Endothelial cell of umbilical vein (primary cell): ENCODE measurements around the gene SARNP. TPM values are rescaled to one million over a fixed set of nuclear protein-coding genes. Genes with fewer than 3 reads are reported as not detected.
"Not testable (repeated sequence)": the region's sequence is repeated elsewhere in the genome, so short reads cannot be mapped to it uniquely, and the experiment has no call there.

Experiments used
- Bru-seq: library from RNA; stranded (reverse); fragments of 400-500 nt; gene quantifications from one replicate; lab custom pipeline; 2021; lab: Mats Ljungman, UMichigan
- BruChase-seq, 2 experiments: library from RNA; stranded (reverse); fragments of 400-500 nt; gene quantifications; one replicate each; lab custom pipeline; 2021; lab: Mats Ljungman, UMichigan
- BruUV-seq: library from RNA; stranded (reverse); fragments of 400-500 nt; replicated peaks from 2 replicates; lab custom pipeline; 2021; lab: Mats Ljungman, UMichigan
- CTCF ChIA-PET: fragments of 300-600, 350-600 bp; sonication (Branson Sonifier 250); formaldehyde crosslinking; loops from one replicate; lab custom pipeline; 2021; ENCODE audit warnings: antibody characterized with exemption, inconsistent platforms; lab: Charles Lee
- POLR2A ChIA-PET: fragments of 300-600, 350-600 bp; sonication (Branson Sonifier 250); formaldehyde crosslinking; loops from one replicate; lab custom pipeline; 2021; ENCODE audit warnings: antibody characterized with exemption, inconsistent platforms; lab: Charles Lee
- DNase-seq: peaks from one replicate; pipeline ENCODE4 v3.0.0-alpha.2; 2011; ENCODE audit warnings: low read depth, low spot score
- FAIRE-seq: peaks from 2 replicates; lab custom pipeline; 2011; peaks lifted over from hg19 to GRCh38; lab: Jason Lieb, UNC
- H2AFZ ChIP-seq: 2 replicates; pipeline ENCODE4 v1.6.0; 2012; ENCODE audit warnings: low read depth, low read length, control low read depth, inconsistent platforms
- H3K27ac ChIP-seq: 2 replicates; pipeline ENCODE4 v1.5.1; 2011; ENCODE audit warnings: low read depth, mild to moderate bottlenecking, control low read depth, low read length, moderate library complexity; ENCODE audit not compliant: insufficient read depth
- H3K27me3 ChIP-seq, 2 experiments: 2 replicates each; pipeline versions ENCODE4 v1.6.0 to v1.6.1; 2011; ENCODE audit warnings: low read length in 2 of 2, mixed read lengths in 1 of 2; ENCODE audit not compliant: control insufficient read depth in 2 of 2, insufficient read depth in 2 of 2
- H3K36me3 ChIP-seq, 2 experiments: 2 replicates in 1 of 2; 3 replicates in 1 of 2; pipeline ENCODE4 v1.5.1; 2011; ENCODE audit warnings: low read length in 2 of 2, mild to moderate bottlenecking in 1 of 2, moderate library complexity in 1 of 2; ENCODE audit not compliant: control insufficient read depth in 2 of 2, insufficient read depth in 2 of 2; ENCODE audit errors: extremely low read depth in 1 of 2
- H3K4me1 ChIP-seq: 3 replicates; pipeline ENCODE4 v1.5.1; 2011; ENCODE audit warnings: mild to moderate bottlenecking, low read length; ENCODE audit not compliant: control insufficient read depth, insufficient read depth; ENCODE audit errors: extremely low read depth
- H3K4me2 ChIP-seq: 2 replicates; pipeline ENCODE4 v1.6.1; 2011; ENCODE audit warnings: low read length, control low read depth, mixed read lengths; ENCODE audit not compliant: insufficient read depth
- H3K4me3 ChIP-seq, 3 experiments: fragments of 200-600 bp in 1 of 3; sonication (generic), shearing (Covaris generic) in 1 of 3; replicated peaks in 1 of 3; 2 replicates each; pipeline ENCODE4 v1.5.1; 2011 to 2016; ENCODE audit warnings: control low read depth in 3 of 3, low read length in 3 of 3, mild to moderate bottlenecking in 2 of 3, inconsistent platforms in 1 of 3, low read depth in 1 of 3, moderate library complexity in 1 of 3; ENCODE audit not compliant: insufficient read depth in 1 of 3
- H3K79me2 ChIP-seq: 2 replicates; pipeline ENCODE4 v1.6.0; 2012; ENCODE audit warnings: low read length, inconsistent platforms; ENCODE audit not compliant: control insufficient read depth, insufficient read depth
- H3K9ac ChIP-seq: replicated peaks from 2 replicates; pipeline ENCODE3; 2011; ENCODE audit warnings: low read length, control low read depth; ENCODE audit not compliant: insufficient read depth; ENCODE audit errors: extremely low read depth
- H3K9me1 ChIP-seq: replicated peaks from 3 replicates; pipeline ENCODE4 v1.6.0; 2011; ENCODE audit warnings: mild to moderate bottlenecking, low read length; ENCODE audit not compliant: control insufficient read depth, insufficient read depth; ENCODE audit errors: extremely low read depth
- H3K9me3 ChIP-seq: replicated peaks from 2 replicates; pipeline ENCODE4 v1.5.1; 2012; ENCODE audit warnings: low read length, inconsistent platforms; ENCODE audit not compliant: control insufficient read depth, insufficient read depth
- H4K20me1 ChIP-seq: replicated peaks from 2 replicates; pipeline ENCODE3; 2011; ENCODE audit warnings: mild to moderate bottlenecking, low read length; ENCODE audit not compliant: control insufficient read depth, insufficient read depth; ENCODE audit errors: extremely low read depth
- EZH2 ChIP-seq: IDR thresholded peaks from 2 replicates; pipeline ENCODE4 v1.6.1; 2012; ENCODE audit warnings: borderline replicate concordance, low read depth, mild to moderate bottlenecking, moderate library complexity, low read length, inconsistent platforms; ENCODE audit not compliant: severe bottlenecking
- GATA2 ChIP-seq: IDR thresholded peaks from 2 replicates; pipeline ENCODE4 v1.7.0; 2011; ENCODE audit warnings: low read depth, mild to moderate bottlenecking, moderate library complexity, mixed read lengths, low read length; ENCODE audit not compliant: insufficient read length, insufficient read depth
- JUN ChIP-seq: IDR thresholded peaks from 2 replicates; pipeline ENCODE4 v1.6.1; 2011; ENCODE audit warnings: borderline replicate concordance, low read depth; ENCODE audit not compliant: insufficient read length, insufficient read depth
- MYC ChIP-seq: IDR thresholded peaks from one replicate; pipeline ENCODE4 v1.6.1; 2011; ENCODE audit warnings: mild to moderate bottlenecking, low read depth, low read length
- POLR2A ChIP-seq: IDR thresholded peaks from 2 replicates; pipeline ENCODE4 v1.6.1; 2012; ENCODE audit warnings: low read depth, mild to moderate bottlenecking, control low read depth, low read length
- POLR2AphosphoS5 ChIP-seq: IDR thresholded peaks from 2 replicates; pipeline ENCODE4 v1.6.1; 2012; ENCODE audit warnings: low read depth, mild to moderate bottlenecking, control low read depth, low read length, moderate library complexity; ENCODE audit not compliant: insufficient read depth
- dilution Hi-C: fragments of 300-500 bp; cut with MboI; formaldehyde crosslinking; loops from one replicate; pipeline ENCODE4 v1.15.0; 2019; ENCODE audit warnings: low sequenced_read_pairs; ENCODE audit not compliant: extremely low pct_ligation_motif_present
- intact Hi-C: fragments of 100-400 bp; cut with micrococcal nuclease; formaldehyde crosslinking; loops from one replicate; pipeline ENCODE4 v1.10.0; 2022
- long read RNA-seq: library from polyadenylated mRNA; stranded (forward); transcript quantifications from one replicate; pipeline ENCODE4 v2.0.0, GENCODE V29; 2021
- polyA minus RNA-seq, 3 experiments: library from RNA; depleted of rRNA, polyadenylated mRNA; stranded (reverse); fragments of >200 nt; gene quantifications; 1 replicate in 1 of 3; 2 replicates in 2 of 3; pipeline ENCODE4 v1.2.3, GENCODE V29; 2011
- polyA plus RNA-seq, 4 experiments: library from polyadenylated mRNA; depleted of rRNA in 3 of 4; stranded (reverse) in 3 of 4; unstranded in 1 of 4; fragments of >200 nt; gene quantifications; 2 replicates each; pipeline versions ENCODE4 v1.2.1 to v1.2.3, GENCODE V29; 2011 to 2012; ENCODE audit warnings: missing spikeins in 1 of 4
- total RNA-seq: library from RNA; stranded (reverse); gene quantifications from 2 replicates; pipeline ENCODE4 v1.2.3, GENCODE V29; 2021
- TF ChIP-seq, protein P1 (sequence below): IDR thresholded peaks from 2 replicates; pipeline ENCODE4 v1.6.1; 2011; ENCODE audit not compliant: insufficient read depth, insufficient read length
- TF ChIP-seq, protein P2 (sequence below), 2 donors: IDR thresholded peaks; 1 replicate in 1 of 2; 2 replicates in 1 of 2; pipeline ENCODE4 v1.5.1; 2011; ENCODE audit warnings: low read length in 2 of 2, mild to moderate bottlenecking in 2 of 2, moderate library complexity in 2 of 2, control low read depth in 1 of 2, inconsistent platforms in 1 of 2, low read depth in 1 of 2; ENCODE audit not compliant: insufficient read depth in 1 of 2; ENCODE audit errors: extremely low read depth in 1 of 2

SARNP gene, protein sequence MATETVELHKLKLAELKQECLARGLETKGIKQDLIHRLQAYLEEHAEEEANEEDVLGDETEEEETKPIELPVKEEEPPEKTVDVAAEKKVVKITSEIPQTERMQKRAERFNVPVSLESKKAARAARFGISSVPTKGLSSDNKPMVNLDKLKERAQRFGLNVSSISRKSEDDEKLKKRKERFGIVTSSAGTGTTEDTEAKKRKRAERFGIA
- 88.1 and 101 TPM in 2 replicates for total RNA-seq
- polyA plus RNA-seq = 101 and 108 TPM in 2 replicates
- 113 and 114 TPM in 2 replicates for polyA plus RNA-seq (2011; cell fraction: cytosol; rRNA removed)
- polyA plus RNA-seq (2011; cell fraction: nucleus; rRNA removed) = 57.2 and 74.4 TPM in 2 replicates
- polyA plus RNA-seq (2012) = 139 and 163 TPM in 2 replicates
- 45.1 and 56.5 TPM in 2 replicates for polyA minus RNA-seq
- polyA minus RNA-seq (2011; cell fraction: cytosol; rRNA and poly(A)+ RNA removed) = 22.4 TPM
- polyA minus RNA-seq (2011; cell fraction: nucleus; rRNA and poly(A)+ RNA removed) = 25.4 and 37.1 TPM in 2 replicates
- Bru-seq, nascent RNA = percentile 92 among the genes with signal in this experiment
- BruChase-seq, experiment 1, labeled RNA remaining after a 6-hour chase = percentile 96 among the genes with signal in this experiment
- BruChase-seq, experiment 2, labeled RNA remaining after a 2-hour chase = percentile 88 among the genes with signal in this experiment
- long read RNA-seq, transcript SARNP-201 (11 exons, 926 nt) = major isoform, 257 of 309 reads
- long read RNA-seq, transcript SARNP-202 (12 exons, 1,163 nt) = minor isoform, 22 of 309 reads
- long read RNA-seq, partial matches to known transcripts = 6 of 309 reads
- long read RNA-seq, other reads (novel, unspliced or antisense) = 22 of 309 reads

DNA sequence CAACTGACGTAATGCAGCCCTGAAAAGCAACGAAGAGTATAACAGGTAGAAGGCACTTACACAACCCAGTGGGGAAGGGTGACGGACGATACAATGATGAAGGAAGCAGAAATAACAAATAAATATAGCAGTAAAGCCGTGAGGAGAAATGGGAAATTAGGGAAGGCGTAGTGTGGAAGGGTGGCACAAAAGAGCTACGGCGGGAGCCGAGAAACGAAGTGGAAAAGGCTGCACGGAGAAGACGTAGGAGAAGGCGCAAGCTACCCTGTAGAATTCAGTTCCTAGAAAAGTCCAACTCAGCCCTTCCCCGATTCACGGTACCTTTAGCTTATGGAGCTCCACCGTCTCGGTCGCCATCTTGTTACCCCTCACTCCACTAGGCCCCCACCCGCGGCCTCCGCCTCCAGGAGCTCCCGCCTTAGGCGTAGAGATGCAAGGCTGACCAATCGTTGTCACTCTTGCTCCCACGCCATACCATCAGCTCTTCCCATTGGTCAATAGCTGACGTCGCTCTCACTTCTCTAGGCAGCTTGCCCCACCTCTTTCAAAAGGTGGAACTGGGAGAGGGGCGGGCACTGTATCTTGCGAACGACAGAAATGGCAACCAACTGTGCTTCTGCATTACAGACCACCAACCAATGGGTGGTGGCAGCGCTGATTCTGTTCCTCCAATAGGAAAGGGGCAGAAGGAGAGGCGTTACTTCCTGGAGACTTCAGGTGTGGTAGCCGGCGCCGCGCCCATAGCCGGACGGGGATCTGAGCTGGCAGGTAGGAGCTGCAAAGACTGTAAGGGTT lies at the start of gene SARNP, which contains the start of gene ORMDL2:
Gene SARNP, minus strand, starts transcription at position 380 of the 795 bp plus-strand sequence. Its CDS starts 23 bp downstream, at position 357.
Gene ORMDL2, plus strand, starts transcription at position 697 of the 795 bp plus-strand sequence. CDS start 959 bp downstream, outside the sequence.
- POLR2A ChIA-PET = interaction anchor here (0.9 to 1.8 kb wide), 4 partner anchors 9 to 114 kb away, joined by 3 to 40 read pairs (median 6); partner anchors contain the start of genes CD63 and DNAJC14

DNA sequence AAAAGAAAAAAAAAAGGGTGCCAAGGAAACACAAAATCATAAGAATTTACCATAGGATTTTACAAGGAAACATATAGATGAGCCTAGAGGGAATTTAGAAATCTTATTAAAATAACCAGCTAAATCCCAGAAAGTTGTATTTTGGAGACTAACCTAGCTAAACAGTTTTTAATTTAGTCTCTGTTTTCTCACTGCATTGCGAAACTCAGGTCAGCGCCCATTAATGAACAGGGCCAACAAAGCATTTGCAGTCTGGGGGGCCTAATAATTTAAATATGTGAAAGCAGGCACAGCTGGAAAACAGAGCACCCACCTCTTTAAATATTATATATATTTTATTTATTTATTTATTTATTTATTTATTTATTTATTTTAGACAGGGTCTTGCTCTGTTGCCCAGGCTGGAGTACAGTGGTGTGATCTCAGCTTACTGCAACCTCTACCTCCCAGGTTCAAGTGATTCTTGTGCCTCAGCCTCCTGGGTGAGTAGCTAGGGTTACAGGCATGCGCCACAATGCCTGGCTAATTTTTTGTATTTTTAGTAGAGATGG lies 49.0 kb upstream of the SARNP start:
- intact Hi-C loops, dilution Hi-C loops, H2AFZ ChIP-seq, H3K9me1 ChIP-seq, H3K79me2 ChIP-seq, H3K4me1 ChIP-seq, FAIRE-seq, BruUV-seq, H3K36me3 ChIP-seq, CTCF ChIA-PET, H4K20me1 ChIP-seq, DNase-seq, H3K4me2 ChIP-seq, H3K27ac ChIP-seq, POLR2A ChIA-PET, H3K27me3 ChIP-seq, H3K9ac ChIP-seq, H3K4me3 ChIP-seq, H3K9me3 ChIP-seq: not testable (repeated sequence)

More for the DNA sequence above, at the start of gene SARNP, which contains the start of gene ORMDL2:
- peaks cover 1% of the 10 kb centered on the region for H4K20me1 ChIP-seq
- H3K9me1 ChIP-seq = no peaks in the 10 kb centered on the region
- CTCF ChIA-PET = interaction anchor here (0.9 to 5.8 kb wide), 12 partner anchors 10 to 178 kb away, joined by 3 to 38 read pairs (median 8); partner anchors contain the start of genes DGKA, DNAJC14, GDF11 and PYM1
- peak within 1 kb of the TSS; percentile 97 for H3K9ac ChIP-seq
- H3K27me3 ChIP-seq = no peaks in the 10 kb centered on the region
- intact Hi-C loops (loop anchor here (1.0 to 5.0 kb wide), 5 partner anchors 12 to 224 kb away; partner anchors contain the start of genes DNAJC14, PYM1 and RPS26), dilution Hi-C loops (no loop called here)
- peaks cover 16% of the 10 kb centered on the region for H3K4me1 ChIP-seq
- BruUV-seq = no TSS peak
- TF ChIP-seq EZH2 (no peak), POLR2AphosphoS5 (peak; percentile 56), POLR2A (peak; percentile 78), GATA2 (no peak), MYC (no peak), JUN (no peak)
- TF ChIP-seq, protein P1, sequence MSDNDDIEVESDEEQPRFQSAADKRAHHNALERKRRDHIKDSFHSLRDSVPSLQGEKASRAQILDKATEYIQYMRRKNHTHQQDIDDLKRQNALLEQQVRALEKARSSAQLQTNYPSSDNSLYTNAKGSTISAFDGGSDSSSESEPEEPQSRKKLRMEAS = no peak
- TF ChIP-seq, protein P2, sequence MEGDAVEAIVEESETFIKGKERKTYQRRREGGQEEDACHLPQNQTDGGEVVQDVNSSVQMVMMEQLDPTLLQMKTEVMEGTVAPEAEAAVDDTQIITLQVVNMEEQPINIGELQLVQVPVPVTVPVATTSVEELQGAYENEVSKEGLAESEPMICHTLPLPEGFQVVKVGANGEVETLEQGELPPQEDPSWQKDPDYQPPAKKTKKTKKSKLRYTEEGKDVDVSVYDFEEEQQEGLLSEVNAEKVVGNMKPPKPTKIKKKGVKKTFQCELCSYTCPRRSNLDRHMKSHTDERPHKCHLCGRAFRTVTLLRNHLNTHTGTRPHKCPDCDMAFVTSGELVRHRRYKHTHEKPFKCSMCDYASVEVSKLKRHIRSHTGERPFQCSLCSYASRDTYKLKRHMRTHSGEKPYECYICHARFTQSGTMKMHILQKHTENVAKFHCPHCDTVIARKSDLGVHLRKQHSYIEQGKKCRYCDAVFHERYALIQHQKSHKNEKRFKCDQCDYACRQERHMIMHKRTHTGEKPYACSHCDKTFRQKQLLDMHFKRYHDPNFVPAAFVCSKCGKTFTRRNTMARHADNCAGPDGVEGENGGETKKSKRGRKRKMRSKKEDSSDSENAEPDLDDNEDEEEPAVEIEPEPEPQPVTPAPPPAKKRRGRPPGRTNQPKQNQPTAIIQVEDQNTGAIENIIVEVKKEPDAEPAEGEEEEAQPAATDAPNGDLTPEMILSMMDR (IDR thresholded peaks at IDR 0.05; ENCODE audit: extremely low read depth in 1 of 2, insufficient read depth in 1 of 2, low read depth in 1 of 2, low read length in 2 of 2) = no peak
- DNase-seq (peak; percentile 100), FAIRE-seq (peak; percentile 100)
- H3K4me3 ChIP-seq = peak within 1 kb of the TSS; percentile 95 to 99 (median 98)
- H3K79me2 ChIP-seq = peaks cover 64% of the 10 kb centered on the region
- H3K27ac ChIP-seq = peak within 1 kb of the TSS; percentile 81
- no peaks in the 10 kb centered on the region for H3K9me3 ChIP-seq
- H2AFZ ChIP-seq = peak within 1 kb of the TSS; percentile 86
- H3K4me2 ChIP-seq = peak within 1 kb of the TSS; percentile 95
- peaks cover 12 to 16% of the 10 kb centered on the region in 2 experiments for H3K36me3 ChIP-seq
